Stimulated activated CD4-positive, alpha-beta T cell treated with anti-CD3 and anti-CD28 coated beads, Interleukin-12 subunit alpha, Interleukin-12 subunit beta, amount 100 ng/mL, for 4 hours (primary cell): ENCODE measurements around the gene INTS15.
"Not testable (repeated sequence)": the region's sequence is repeated elsewhere in the genome, so short reads cannot be mapped to it uniquely, and the experiment has no call there.

Experiments
- DNase-seq: peaks from one replicate; pipeline ENCODE4 v3.0.0-alpha.2; 2020

INTS15 gene

DNA sequence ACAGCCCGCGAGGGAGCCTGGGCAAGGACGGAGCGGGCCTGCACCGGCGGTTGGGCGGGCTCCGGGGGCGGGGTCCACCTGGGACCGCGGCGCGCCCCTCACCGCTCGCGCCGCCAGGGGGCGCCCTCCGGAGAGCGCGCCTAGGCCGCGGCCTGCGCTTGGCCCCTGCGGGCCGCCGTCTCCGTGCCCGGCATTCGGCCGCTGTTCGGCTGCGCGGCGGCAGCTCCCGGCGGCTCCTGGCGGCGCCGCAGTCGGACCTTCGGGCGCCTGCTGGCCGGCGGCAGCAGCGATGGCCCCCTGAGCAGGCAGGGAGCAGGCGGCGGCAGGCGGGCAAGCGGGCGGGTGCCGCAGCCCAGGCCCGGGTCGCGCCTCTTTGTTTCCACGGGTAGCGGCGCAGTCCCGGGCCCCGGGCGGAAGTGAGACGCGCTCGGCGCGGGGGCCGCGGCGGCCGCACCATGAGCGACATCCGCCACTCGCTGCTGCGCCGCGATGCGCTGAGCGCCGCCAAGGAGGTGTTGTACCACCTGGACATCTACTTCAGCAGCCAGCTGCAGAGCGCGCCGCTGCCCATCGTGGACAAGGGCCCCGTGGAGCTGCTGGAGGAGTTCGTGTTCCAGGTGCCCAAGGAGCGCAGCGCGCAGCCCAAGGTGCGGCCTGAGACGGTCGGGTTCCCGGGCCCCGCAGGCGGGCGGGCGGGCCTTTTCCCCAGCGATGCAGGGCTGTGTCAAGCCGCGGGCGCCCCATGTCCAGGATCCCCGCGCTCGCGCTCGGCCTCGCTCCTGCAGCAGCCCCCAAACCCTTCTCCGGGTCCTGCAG is at the start of gene INTS15:
Gene INTS15 (plus strand): TSS at position 193 of the 816 bp plus-strand sequence. CDS start 263 bp downstream, at position 456.
- peak; percentile 78 for DNase-seq

DNA sequence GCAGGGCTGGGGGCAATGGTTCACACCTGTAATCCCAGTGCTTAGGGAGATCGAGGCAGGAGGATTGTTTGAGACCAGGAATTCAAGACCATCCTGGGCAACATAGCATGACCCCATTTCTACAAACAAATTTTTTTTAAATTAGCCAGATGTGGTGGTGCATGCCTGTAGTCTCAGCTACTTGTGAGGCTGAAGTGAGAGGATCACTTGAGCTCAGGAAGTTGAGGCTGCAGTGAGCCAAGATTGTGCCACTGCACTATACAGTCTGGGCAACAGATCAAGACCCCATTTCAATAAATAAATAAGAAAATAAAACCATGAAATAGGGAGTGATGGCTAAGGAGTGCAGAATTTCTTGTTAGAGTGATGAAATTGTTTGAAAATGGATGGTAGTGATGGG is 47.5 kb upstream of the INTS15 start:
- DNase-seq, result no peak

- no peak for DNase-seq
Observed at GRCh38 chr7:6545398-6546126, 44.3 kb upstream of the INTS15 start.

GRCh38 chr7:6546498-6547251 is 43.1 kb upstream of the INTS15 start:
- no peak for DNase-seq

DNA sequence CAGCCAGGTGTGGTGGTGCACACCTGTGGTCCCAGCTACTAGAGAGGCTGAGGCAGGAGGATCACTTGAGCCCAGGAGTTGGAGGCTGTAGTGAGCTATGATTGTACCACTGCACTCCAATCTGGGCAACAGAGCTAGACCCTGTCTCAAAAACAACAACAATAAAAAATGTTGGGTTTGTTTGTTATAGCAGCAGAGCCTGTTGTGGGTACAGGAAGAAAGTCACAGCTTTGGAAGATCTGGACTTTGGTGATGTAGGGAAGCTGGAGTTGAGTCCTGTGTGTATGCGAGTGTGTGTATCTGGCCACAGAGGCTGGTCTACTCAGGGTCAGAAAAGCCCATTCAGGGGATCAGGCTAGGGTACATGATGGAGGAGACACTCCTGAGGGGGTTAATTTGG is 42.4 kb upstream of the INTS15 start:
- no peak for DNase-seq

DNA sequence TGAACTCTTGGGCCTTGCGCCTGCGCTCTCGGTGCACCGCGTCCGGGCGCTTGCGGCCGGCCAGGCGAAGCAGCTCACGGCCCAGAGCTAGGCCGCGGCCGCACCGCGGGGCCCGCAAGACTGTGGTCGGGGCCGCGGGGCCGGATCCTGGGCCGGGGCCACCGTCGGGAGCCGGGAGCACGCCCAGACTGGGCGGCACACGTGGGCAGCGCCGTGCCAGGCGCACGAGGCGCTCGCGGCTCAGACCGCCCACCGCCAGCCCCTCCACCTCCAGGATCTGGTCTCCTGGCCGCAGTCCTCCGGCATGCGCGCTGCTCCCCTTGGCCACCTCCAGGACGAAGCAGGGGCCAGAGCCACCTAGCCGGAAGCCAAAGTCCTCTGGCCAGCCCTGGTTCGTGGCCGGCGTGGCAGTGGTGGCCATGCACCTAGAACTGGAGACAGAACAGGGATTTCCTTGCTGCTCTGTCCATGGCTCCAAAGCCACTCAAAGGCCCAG is 38.8 kb upstream of the INTS15 start, which contains the start of gene GRID2IP:
Gene GRID2IP (minus strand): TSS at position 446 of the 496 bp plus-strand sequence. CDS start 25 bp downstream, at position 421.
- DNase-seq, result no peak

- DNase-seq, result no peak
Observed at GRCh38 chr7:6553448-6554044, 36.3 kb upstream of the INTS15 start.

DNA sequence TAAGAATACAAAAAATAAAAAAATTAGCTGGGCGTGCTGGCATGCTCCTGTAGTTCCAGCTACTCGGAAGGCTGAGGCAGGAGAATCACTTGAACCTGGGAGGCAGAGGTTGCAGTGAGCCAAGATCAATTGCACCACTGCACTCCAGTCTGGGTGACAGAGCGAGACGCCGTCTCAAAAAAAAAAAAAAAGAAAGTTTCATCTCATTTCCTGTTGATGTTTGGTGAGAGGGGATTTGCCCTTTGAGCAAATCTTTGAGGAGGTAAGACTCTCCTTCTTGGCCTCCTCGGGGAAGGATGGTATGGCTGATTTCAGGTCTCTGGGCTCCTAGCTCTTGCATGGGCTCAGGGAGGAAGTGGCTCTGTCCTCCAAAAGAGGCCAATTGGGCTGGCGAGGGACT is 35.0 kb upstream of the INTS15 start:
- DNase-seq, result no peak

GRCh38 chr7:6556196-6556595 is 33.6 kb upstream of the INTS15 start:
- no peak for DNase-seq

DNA sequence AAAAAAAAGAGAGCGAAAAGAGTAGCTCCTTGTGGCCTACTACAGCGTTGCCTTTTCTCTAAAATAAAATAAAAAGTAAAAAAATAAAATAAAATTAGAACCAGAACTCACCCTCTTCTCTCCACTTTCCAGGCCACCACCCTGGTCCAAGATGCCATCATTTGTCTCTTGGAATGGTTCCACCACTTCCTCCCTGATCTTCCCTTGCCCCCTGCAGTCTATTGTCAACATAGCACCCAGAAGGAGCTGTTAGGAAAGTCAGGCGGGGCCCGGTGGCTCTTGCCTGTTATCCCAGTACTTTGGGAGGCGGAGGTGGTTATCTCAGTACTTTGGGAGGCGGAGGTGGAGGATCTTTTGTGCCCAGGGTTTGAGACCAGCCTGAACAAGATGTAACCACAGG is 31.0 kb upstream of the INTS15 start:
- DNase-seq, result no peak

- no peak for DNase-seq
Observed at GRCh38 chr7:6559896-6560295, 29.9 kb upstream of the INTS15 start.

GRCh38 chr7:6562106-6562505 is 27.7 kb upstream of the INTS15 start:
- no peak for DNase-seq

- no peak for DNase-seq
Observed at GRCh38 chr7:6563936-6564770, 25.7 kb upstream of the INTS15 start.

GRCh38 chr7:6565655-6566054 is 24.2 kb upstream of the INTS15 start:
- no peak for DNase-seq

- DNase-seq, result no peak
Observed at GRCh38 chr7:6567886-6568285, 21.9 kb upstream of the INTS15 start.

DNA sequence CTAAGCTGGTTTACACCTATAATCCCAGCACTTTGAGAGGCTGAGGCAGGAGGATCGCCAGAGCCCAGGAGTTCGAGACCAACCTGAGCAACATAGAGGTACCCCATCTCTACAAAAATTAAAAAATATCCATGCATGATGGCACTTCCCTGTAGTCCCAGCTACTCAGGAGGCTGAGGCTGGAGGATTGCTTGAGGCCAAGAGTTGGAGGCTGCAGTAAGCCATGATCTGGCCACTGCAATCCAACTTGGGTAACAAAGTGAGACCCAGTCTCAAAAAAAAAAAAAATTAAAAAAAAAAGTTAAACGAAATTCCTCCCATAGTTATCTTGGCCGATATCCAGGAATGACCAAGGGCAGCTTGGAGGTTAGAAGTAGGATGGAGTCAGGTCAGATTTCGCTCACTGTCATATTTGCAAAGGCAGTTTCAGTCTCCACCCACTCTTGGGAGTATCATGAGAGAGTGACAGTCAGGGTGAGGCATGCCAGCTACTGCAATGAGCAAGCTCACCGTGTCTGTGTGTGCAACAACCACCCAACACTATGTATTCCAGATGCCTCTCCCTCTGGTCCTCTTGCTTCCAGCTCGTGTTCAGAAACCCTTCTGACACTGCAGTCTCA is 18.6 kb upstream of the INTS15 start:
- no peak for DNase-seq

- no peak for DNase-seq
Observed at GRCh38 chr7:6575281-6576023, 14.4 kb upstream of the INTS15 start.

GRCh38 chr7:6576024-6576866 is 13.6 kb upstream of the INTS15 start:
- no peak for DNase-seq

GRCh38 chr7:6576867-6577368 is 12.9 kb upstream of the INTS15 start:
- not testable (repeated sequence) for DNase-seq
